Effector memory CD4-positive, alpha-beta T cell (primary cell): ENCODE data around the gene SETSIP.

Source experiments
- DNase-seq, 3 donors: peaks; one replicate each; pipeline ENCODE4 v3.0.0-alpha.2; 2020
- H3K27ac ChIP-seq: 2 replicates; pipeline ENCODE4 v1.7.0; 2013; ENCODE audit warnings: mild to moderate bottlenecking, low read length, moderate library complexity; ENCODE audit not compliant: insufficient read depth, poor library complexity, severe bottlenecking
- H3K27me3 ChIP-seq: replicated peaks from 2 replicates; pipeline ENCODE4 v1.7.0; 2013; ENCODE audit warnings: mild to moderate bottlenecking, low read length; ENCODE audit not compliant: insufficient read depth, control insufficient read depth, poor library complexity, severe bottlenecking
- H3K36me3 ChIP-seq: 2 replicates; pipeline ENCODE4 v1.7.0; 2013; ENCODE audit warnings: mild to moderate bottlenecking, low read length, moderate library complexity; ENCODE audit not compliant: control insufficient read depth, insufficient read depth
- H3K4me1 ChIP-seq: 2 replicates; pipeline ENCODE4 v1.7.0; 2013; ENCODE audit warnings: low read length, mild to moderate bottlenecking; ENCODE audit not compliant: control insufficient read depth, insufficient read depth, poor library complexity, severe bottlenecking
- H3K4me3 ChIP-seq: 2 replicates; pipeline ENCODE4 v1.7.0; 2013; ENCODE audit warnings: low read length, low read depth, mild to moderate bottlenecking; ENCODE audit not compliant: insufficient read depth, poor library complexity, severe bottlenecking
- H3K9me3 ChIP-seq: 2 replicates; pipeline ENCODE4 v1.7.0; 2013; ENCODE audit warnings: mild to moderate bottlenecking, low read length, moderate library complexity; ENCODE audit not compliant: control insufficient read depth
- total RNA-seq, 3 donors: gene quantifications; one replicate each; lab custom pipeline; 2026; lab: John Stamatoyannopoulos, UW

The SETSIP gene
- 0 to 0.35 (median 0.26) reads per million in 3 donors for total RNA-seq

GRCh38 chr1:92075311-92075710 lies at the start of gene SETSIP:
Gene SETSIP, minus strand, starts transcription at chr1:92075411. Its CDS starts 0 bp downstream, at chr1:92075411.
- H3K4me3 ChIP-seq: no peak within 1 kb of the TSS
- no peak for DNase-seq
- no peaks in the 10 kb centered on the region for H3K36me3 ChIP-seq
- no peaks in the 10 kb centered on the region for H3K4me1 ChIP-seq
- no peaks in the 10 kb centered on the region for H3K27me3 ChIP-seq
- H3K27ac ChIP-seq: no peak within 1 kb of the TSS
- H3K9me3 ChIP-seq: no peaks in the 10 kb centered on the region

GRCh38 chr1:92123868-92124267 lies 48.7 kb upstream of the SETSIP start:
- Histone ChIP-seq H3K27me3 (no peaks in the 10 kb centered on the region), H3K9me3 (no peaks in the 10 kb centered on the region), H3K36me3 (no peaks in the 10 kb centered on the region), H3K4me1 (no peaks in the 10 kb centered on the region), H3K4me3 (no peak overlapping the region), H3K27ac (no peak overlapping the region)
- DNase-seq: no peak

- H3K4me1 ChIP-seq: no peaks in the 10 kb centered on the region
- H3K27ac ChIP-seq: no peak overlapping the region
- no peaks in the 10 kb centered on the region for H3K36me3 ChIP-seq
- H3K27me3 ChIP-seq: no peaks in the 10 kb centered on the region
- H3K9me3 ChIP-seq: no peaks in the 10 kb centered on the region
- no peak overlapping the region for H3K4me3 ChIP-seq
- DNase-seq: no peak
These were observed 43.6 kb upstream of the SETSIP start for GRCh38 chr1:92118826-92119225.

GRCh38 chr1:92117526-92117925 lies 42.3 kb upstream of the SETSIP start:
- Histone ChIP-seq H3K4me3 (no peak overlapping the region), H3K27ac (no peak overlapping the region), H3K36me3 (no peaks in the 10 kb centered on the region), H3K4me1 (no peaks in the 10 kb centered on the region), H3K27me3 (no peaks in the 10 kb centered on the region), H3K9me3 (no peaks in the 10 kb centered on the region)
- no peak for DNase-seq

GRCh38 chr1:92108631-92109030 lies 33.4 kb upstream of the SETSIP start:
- H3K36me3 ChIP-seq: no peaks in the 10 kb centered on the region
- H3K4me1 ChIP-seq: no peaks in the 10 kb centered on the region
- no peak overlapping the region for H3K4me3 ChIP-seq
- H3K27ac ChIP-seq: no peak overlapping the region
- DNase-seq: no peak
- no peaks in the 10 kb centered on the region for H3K9me3 ChIP-seq
- no peaks in the 10 kb centered on the region for H3K27me3 ChIP-seq

- Histone ChIP-seq H3K27ac (no peak overlapping the region), H3K36me3 (no peaks in the 10 kb centered on the region), H3K4me1 (no peaks in the 10 kb centered on the region), H3K9me3 (no peaks in the 10 kb centered on the region), H3K4me3 (no peak overlapping the region), H3K27me3 (no peaks in the 10 kb centered on the region)
- no peak for DNase-seq
These were observed 30.4 kb upstream of the SETSIP start for GRCh38 chr1:92105546-92106081.

- H3K4me3 ChIP-seq: no peak overlapping the region
- no peaks in the 10 kb centered on the region for H3K4me1 ChIP-seq
- DNase-seq: no peak
- H3K27ac ChIP-seq: no peak overlapping the region
- H3K27me3 ChIP-seq: no peaks in the 10 kb centered on the region
- H3K9me3 ChIP-seq: no peaks in the 10 kb centered on the region
- H3K36me3 ChIP-seq: no peaks in the 10 kb centered on the region
These were observed 21.1 kb upstream of the SETSIP start for GRCh38 chr1:92096317-92096716.

GRCh38 chr1:92095874-92096273 lies 20.7 kb upstream of the SETSIP start:
- H3K27me3 ChIP-seq: no peaks in the 10 kb centered on the region
- no peak overlapping the region for H3K4me3 ChIP-seq
- no peak for DNase-seq
- no peaks in the 10 kb centered on the region for H3K4me1 ChIP-seq
- no peak overlapping the region for H3K27ac ChIP-seq
- no peaks in the 10 kb centered on the region for H3K9me3 ChIP-seq
- H3K36me3 ChIP-seq: no peaks in the 10 kb centered on the region

- H3K9me3 ChIP-seq: no peaks in the 10 kb centered on the region
- no peaks in the 10 kb centered on the region for H3K27me3 ChIP-seq
- H3K27ac ChIP-seq: no peak overlapping the region
- H3K36me3 ChIP-seq: no peaks in the 10 kb centered on the region
- H3K4me3 ChIP-seq: no peak overlapping the region
- no peaks in the 10 kb centered on the region for H3K4me1 ChIP-seq
- no peak for DNase-seq
These were observed 19.4 kb upstream of the SETSIP start for GRCh38 chr1:92094595-92094994.

GRCh38 chr1:92094090-92094489 lies 18.9 kb upstream of the SETSIP start:
- Histone ChIP-seq H3K4me3 (no peak overlapping the region), H3K4me1 (no peaks in the 10 kb centered on the region), H3K27me3 (no peaks in the 10 kb centered on the region), H3K27ac (no peak overlapping the region), H3K36me3 (no peaks in the 10 kb centered on the region), H3K9me3 (no peaks in the 10 kb centered on the region)
- DNase-seq: no peak
